Measurements from ENCODE around the gene ARR3. TPM values are rescaled to one million over a fixed set of nuclear protein-coding genes. Genes with fewer than 3 reads are reported as not detected.

Gene ARR3
- not detected in 2 replicates for total RNA-seq

GRCh38 chrX:70268034-70268433, at the start of gene ARR3:
ARR3 (plus strand) TSS chrX:70268334; CDS start chrX:70269386, 1,052 bp downstream.
- no peak for FAIRE-seq
- Histone ChIP-seq H3K36me3 (ENCODE audit: control insufficient read depth, insufficient read depth, low read length) (no peaks in the 10 kb centered on the region), H3K27me3 (ENCODE audit: control insufficient read depth, insufficient read depth, low read length) (no peaks in the 10 kb centered on the region), H3K4me3 (ENCODE audit: low read depth, low read length) (no peak within 1 kb of the TSS)
- no peak for TF ChIP-seq CTCF (IDR thresholded peaks at IDR 0.05; ENCODE audit: insufficient read depth, low read length, severe bottlenecking)
- no peak for DNase-seq (ENCODE audit: low read depth)

- H3K4me3 ChIP-seq (ENCODE audit: low read depth, low read length) = no peak overlapping the region
- peak; percentile 89 for FAIRE-seq
- TF ChIP-seq CTCF (IDR thresholded peaks at IDR 0.05; ENCODE audit: insufficient read depth, low read length, severe bottlenecking) = no peak
- peak; percentile 55 for DNase-seq (ENCODE audit: low read depth)
- no peaks in the 10 kb centered on the region for H3K36me3 ChIP-seq (ENCODE audit: control insufficient read depth, insufficient read depth, low read length)
- H3K27me3 ChIP-seq (ENCODE audit: control insufficient read depth, insufficient read depth, low read length) = no peaks in the 10 kb centered on the region
Measured at GRCh38 chrX:70219938-70220764, 48.0 kb upstream of the ARR3 start.

GRCh38 chrX:70226048-70226447, 42.1 kb upstream of the ARR3 start:
- no peak for TF ChIP-seq CTCF (IDR thresholded peaks at IDR 0.05; ENCODE audit: insufficient read depth, low read length, severe bottlenecking)
- no peak for FAIRE-seq

GRCh38 chrX:70226687-70227086, 41.4 kb upstream of the ARR3 start:
- H3K4me3 ChIP-seq (ENCODE audit: low read depth, low read length) = no peak overlapping the region
- FAIRE-seq (no peak), DNase-seq (ENCODE audit: low read depth) (no peak)
- no peaks in the 10 kb centered on the region for H3K36me3 ChIP-seq (ENCODE audit: control insufficient read depth, insufficient read depth, low read length)
- no peak for TF ChIP-seq CTCF (IDR thresholded peaks at IDR 0.05; ENCODE audit: insufficient read depth, low read length, severe bottlenecking)
- H3K27me3 ChIP-seq (ENCODE audit: control insufficient read depth, insufficient read depth, low read length) = no peaks in the 10 kb centered on the region

More at GRCh38 chrX:70226048-70226447, 42.1 kb upstream of the ARR3 start:
- no peaks in the 10 kb centered on the region for H3K36me3 ChIP-seq (ENCODE audit: control insufficient read depth, insufficient read depth, low read length)
- H3K27me3 ChIP-seq (ENCODE audit: control insufficient read depth, insufficient read depth, low read length) = no peaks in the 10 kb centered on the region
- H3K4me3 ChIP-seq (ENCODE audit: low read depth, low read length) = no peak overlapping the region
- DNase-seq (ENCODE audit: low read depth) = no peak

- no peak for TF ChIP-seq CTCF (IDR thresholded peaks at IDR 0.05; ENCODE audit: insufficient read depth, low read length, severe bottlenecking)
- no peaks in the 10 kb centered on the region for H3K27me3 ChIP-seq (ENCODE audit: control insufficient read depth, insufficient read depth, low read length)
- FAIRE-seq (no peak), DNase-seq (ENCODE audit: low read depth) (no peak)
- H3K4me3 ChIP-seq (ENCODE audit: low read depth, low read length) = no peak overlapping the region
- no peaks in the 10 kb centered on the region for H3K36me3 ChIP-seq (ENCODE audit: control insufficient read depth, insufficient read depth, low read length)
Measured at GRCh38 chrX:70231666-70232065, 36.5 kb upstream of the ARR3 start.
